Inflammatory macrophage treated with lipopolysaccharide for 1 hour (primary cell): Measurements from ENCODE around the gene ARHGAP19.
"Not testable (repeated sequence)": the region's sequence is repeated elsewhere in the genome, so short reads cannot be mapped to it uniquely, and the experiment has no call there.

Experiments used
- DNase-seq, 2 donors: peaks; one replicate each; pipeline ENCODE4 v3.0.0-alpha.2; 2020 to 2022

Gene ARHGAP19

DNA sequence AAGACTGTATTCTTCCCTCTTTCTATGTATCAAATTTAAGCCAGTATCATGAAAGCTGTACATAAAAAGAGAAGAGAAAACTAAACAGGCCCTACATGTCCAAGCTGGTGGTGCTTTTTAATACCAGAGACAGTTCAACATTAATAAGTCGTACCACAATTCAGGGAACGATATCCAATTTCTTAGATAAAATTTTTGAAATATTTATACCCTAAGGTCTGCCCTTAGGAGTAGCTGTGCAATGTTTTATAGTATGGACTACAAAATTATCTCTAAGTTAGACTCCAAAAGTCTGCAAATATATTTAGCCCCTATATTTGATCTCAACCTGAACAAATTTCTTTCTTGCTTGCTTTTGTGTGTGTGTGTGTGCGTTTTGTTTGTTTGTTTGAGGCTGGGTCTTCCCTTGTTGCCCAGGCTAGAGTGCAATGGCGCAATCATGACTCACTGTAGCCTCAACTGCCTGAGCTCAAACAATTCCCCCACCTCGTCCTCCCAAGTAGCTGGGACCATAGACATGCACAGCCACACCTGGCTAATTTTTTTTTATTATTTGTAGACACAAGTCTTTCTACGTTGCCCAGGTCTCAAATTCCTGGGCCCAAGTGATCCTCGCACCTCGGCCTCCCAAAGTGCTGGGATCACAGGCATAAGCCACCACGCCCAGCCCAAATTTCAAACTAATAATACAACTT lies 13.2 kb downstream of the ARHGAP19 start:
- peak; percentile 24 to 25 for DNase-seq

DNA sequence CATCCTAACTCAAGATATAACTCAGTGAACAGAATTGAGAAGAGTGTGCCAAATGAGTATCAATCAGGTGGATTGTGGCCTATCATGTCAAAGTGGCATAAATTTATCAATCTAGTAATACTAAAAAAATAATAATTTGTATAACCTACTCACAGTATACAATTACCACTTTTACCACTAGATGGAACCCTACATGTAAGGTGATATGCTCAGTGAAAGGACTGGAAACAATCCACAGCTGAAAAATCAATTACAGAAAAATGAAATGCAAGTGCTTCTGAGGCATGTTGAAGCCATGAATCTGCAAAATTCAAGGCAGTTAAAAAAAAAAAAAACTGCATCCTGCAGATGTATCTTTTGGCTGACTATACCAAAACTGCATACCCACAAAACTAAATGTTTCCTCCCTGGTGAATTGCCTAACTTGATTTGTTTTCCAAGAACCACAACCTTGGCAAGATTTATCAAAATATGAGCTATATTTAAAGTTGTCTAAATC lies 13.9 kb downstream of the ARHGAP19 start:
- peak; percentile 55 to 75 for DNase-seq

GRCh38 chr10:97277551-97277950 lies 14.9 kb downstream of the ARHGAP19 start:
- DNase-seq = no peak

DNA sequence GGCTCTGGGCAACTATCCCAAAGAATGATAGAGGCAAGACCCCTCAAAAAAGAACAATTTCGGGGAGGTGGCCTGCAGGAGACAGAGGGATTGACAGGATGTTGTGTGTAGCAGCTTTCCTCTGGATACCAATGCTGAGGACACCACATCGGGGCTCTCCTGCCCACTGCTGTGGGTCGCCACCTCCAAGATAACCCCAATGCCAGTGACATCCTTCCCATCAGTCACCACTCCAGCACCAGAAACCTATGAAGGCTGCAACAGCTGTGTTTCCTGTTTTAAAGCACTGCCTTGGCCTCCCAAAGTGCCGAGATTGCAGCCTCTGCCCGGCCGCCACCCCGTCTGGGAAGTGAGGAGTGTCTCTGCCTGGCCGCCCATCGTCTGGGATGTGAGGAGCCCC lies 17.6 kb downstream of the ARHGAP19 start:
- no peak for DNase-seq

DNA sequence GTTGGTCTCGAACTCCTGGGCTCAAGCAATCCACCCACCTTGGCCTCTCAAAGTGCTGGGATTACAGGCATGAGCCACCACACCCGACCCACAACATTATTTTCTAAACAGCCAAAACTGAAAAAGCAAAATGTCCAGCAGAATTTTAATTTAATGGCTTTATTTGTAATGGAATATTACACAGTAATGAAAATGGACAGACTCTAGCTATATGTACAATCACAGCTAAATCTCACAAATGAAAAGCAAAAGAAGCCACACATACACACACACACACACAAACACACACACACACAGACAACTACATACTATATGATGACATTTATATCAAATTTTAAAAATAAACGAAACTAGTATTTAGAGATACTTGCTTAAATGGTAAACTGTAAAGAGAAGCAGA lies 18.7 kb downstream of the ARHGAP19 start:
- DNase-seq = no peak

GRCh38 chr10:97270523-97271154 lies 21.8 kb downstream of the ARHGAP19 start:
- no peak for DNase-seq

GRCh38 chr10:97267671-97268070 lies 24.8 kb downstream of the ARHGAP19 start:
- DNase-seq = no peak

DNA sequence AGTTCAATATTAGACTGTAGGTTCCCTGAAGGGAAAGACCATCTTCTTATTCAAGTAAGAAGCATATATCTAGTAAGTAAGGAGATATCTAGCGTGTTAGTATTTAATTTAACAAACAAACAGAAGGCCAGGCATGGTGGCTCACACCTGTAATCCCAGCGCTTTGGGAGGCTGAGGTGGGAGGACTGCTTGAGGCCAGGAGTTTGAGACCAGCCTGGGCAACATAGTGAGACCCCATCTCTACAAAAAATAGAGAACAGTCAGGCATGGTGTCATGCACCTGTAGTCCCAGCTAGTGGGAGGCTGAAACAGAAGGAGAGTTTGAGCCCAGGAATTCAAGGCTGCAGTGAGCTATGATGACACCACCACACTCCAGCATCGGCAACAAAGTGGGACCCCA lies 27.3 kb downstream of the ARHGAP19 start:
- not testable (repeated sequence) for DNase-seq

DNA sequence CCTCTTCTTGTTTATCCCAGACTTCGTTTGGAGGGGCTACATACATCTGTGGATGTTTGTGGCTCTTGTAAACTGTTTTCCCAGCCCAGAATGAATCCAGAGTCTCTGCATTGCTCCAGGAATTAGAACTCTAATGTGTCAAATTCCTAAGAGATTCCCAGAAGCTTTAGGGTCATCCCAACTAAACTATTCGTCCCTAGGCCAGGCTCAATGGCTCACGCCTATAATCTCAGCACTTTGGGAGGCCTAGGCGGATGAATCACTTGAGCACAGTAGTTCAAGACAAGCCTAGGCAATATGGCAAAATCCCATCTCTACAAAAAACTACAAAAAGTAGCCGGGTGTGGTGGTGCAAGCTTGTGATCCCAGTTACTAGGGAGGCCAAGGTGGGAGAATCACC lies 28.5 kb downstream of the ARHGAP19 start:
- no peak for DNase-seq

- no peak for DNase-seq
Observed at GRCh38 chr10:97261656-97262055, 30.8 kb downstream of the ARHGAP19 start.

- DNase-seq = no peak
Observed at GRCh38 chr10:97261183-97261582, 31.3 kb downstream of the ARHGAP19 start.

GRCh38 chr10:97259119-97259518 lies 33.3 kb downstream of the ARHGAP19 start:
- no peak for DNase-seq

DNA sequence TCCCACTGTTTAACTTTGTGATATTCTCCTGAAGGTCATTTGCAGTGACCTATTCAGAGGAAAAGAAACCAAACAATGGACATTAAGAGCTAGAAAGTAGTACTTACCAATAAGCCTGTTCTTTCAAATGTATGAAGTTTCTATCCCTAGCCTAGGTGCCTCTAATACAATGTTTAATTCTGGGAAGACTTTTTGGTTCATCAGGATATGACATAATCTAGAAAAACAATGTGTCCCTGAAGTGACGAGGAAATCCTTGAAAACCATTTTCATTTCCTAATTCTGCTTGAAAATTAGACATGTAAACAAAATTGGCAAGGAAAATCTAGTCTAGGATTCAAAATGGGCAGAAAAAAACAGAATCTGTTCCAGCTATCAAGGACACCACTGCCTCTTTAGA lies 36.1 kb downstream of the ARHGAP19 start:
- no peak for DNase-seq

GRCh38 chr10:97255512-97256293 lies 36.7 kb downstream of the ARHGAP19 start:
- no peak for DNase-seq

GRCh38 chr10:97254694-97255093 lies 37.7 kb downstream of the ARHGAP19 start:
- no peak for DNase-seq

DNA sequence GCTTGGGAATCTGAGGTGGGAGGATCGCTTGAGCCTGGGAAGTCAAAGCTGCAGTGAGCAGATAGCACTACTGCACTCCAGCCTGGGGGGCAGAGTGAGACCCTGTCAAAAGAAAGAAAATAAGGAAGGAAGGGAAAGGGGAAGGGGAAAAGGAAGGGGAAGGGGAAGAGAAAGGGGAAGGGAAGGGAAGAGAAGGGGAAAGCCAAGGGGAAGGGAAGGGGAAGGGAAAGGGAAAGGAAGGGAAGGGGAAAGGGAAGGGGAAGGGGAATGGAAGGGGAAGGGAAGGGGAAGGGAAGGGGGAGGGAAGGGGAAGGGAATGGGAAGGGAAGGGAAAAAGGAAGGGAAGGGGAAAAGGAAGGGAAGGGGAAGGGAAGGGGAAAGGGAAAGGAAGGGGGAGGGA lies 41.5 kb downstream of the ARHGAP19 start:
- DNase-seq = no peak

DNA sequence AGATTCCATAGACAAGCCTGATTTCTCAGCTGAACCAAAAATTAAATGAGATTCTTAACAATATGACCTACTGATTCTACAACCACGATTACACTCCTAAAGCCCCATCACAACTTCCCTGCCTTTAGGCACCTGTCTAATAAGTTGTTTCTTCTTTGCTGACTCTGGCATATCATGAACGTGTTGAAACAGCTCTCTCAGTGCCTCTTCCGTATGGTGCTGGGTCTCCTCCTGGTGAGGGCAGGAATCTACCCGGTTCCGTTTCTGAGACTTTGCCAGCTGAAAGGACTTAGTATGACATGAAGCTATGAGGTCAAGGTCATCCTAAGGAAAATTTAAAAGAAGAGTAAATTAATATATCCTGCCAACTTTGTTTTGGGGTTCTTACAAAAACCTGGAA lies 48.6 kb downstream of the ARHGAP19 start:
- no peak for DNase-seq

- DNase-seq = no peak
Observed at GRCh38 chr10:97238855-97239254, 53.6 kb downstream of the ARHGAP19 start.

GRCh38 chr10:97235353-97235752 lies 57.1 kb downstream of the ARHGAP19 start:
- no peak for DNase-seq

GRCh38 chr10:97234400-97234799 lies 58.0 kb downstream of the ARHGAP19 start:
- DNase-seq = peak; percentile 45 to 77

GRCh38 chr10:97230146-97230545 lies 62.3 kb downstream of the ARHGAP19 start:
- peak; percentile 33 to 38 for DNase-seq

- peak; percentile 56 to 75 for DNase-seq
Observed at GRCh38 chr10:97229322-97230015, 63.0 kb downstream of the ARHGAP19 start.

GRCh38 chr10:97228775-97229157 lies 63.7 kb downstream of the ARHGAP19 start:
- no peak for DNase-seq
